Sigmoid colon (tissue), 4 donors: ENCODE data around the gene CEBPG.

Source experiments
- CTCF ChIP-seq, 4 experiments: fragments of 450-650 bp in 3 of 4; fragments of 200-600 bp in 1 of 4; IDR thresholded peaks; one replicate each; pipeline ENCODE4 v1.5.1; 2016 to 2019; ENCODE audit warnings: antibody characterized with exemption in 4 of 4, mild to moderate bottlenecking in 3 of 4, moderate library complexity in 2 of 4
- EP300 ChIP-seq, 4 donors: sonication (generic); formaldehyde crosslinking; IDR thresholded peaks; one replicate each; pipeline ENCODE4 v1.6.1; 2017; ENCODE audit warnings: antibody characterized with exemption in 4 of 4
- POLR2A ChIP-seq, 2 donors: fragments of 450-650 bp; IDR thresholded peaks; one replicate each; pipeline ENCODE4 v1.6.1; 2016; ENCODE audit warnings: antibody characterized with exemption in 2 of 2, mild to moderate bottlenecking in 2 of 2, moderate library complexity in 2 of 2
- POLR2AphosphoS5 ChIP-seq, 4 donors: sonication (generic); formaldehyde crosslinking; IDR thresholded peaks; one replicate each; pipeline ENCODE4 v1.6.1; 2017; ENCODE audit warnings: antibody characterized with exemption in 4 of 4

- no peak for TF ChIP-seq CTCF (IDR thresholded peaks at IDR 0.05)
- no peak for TF ChIP-seq POLR2AphosphoS5 (IDR thresholded peaks at IDR 0.05)
- no peak for TF ChIP-seq POLR2A (IDR thresholded peaks at IDR 0.05)
- no peak for TF ChIP-seq EP300 (IDR thresholded peaks at IDR 0.05)
Observed at GRCh38 chr19:33382982-33383381, 9.5 kb downstream of the CEBPG start.
